GM23338 (cell line): Measurements from ENCODE around the gene CHRNA7. TPM values are rescaled to one million over a fixed set of nuclear protein-coding genes. Genes with fewer than 3 reads are reported as not detected.

Experiments used
- ATAC-seq: fragments of 200-7000 bp; cut with Tn5 transposase; 3 replicates; pipeline ENCODE4 v1.9.1; 2020
- DNase-seq: peaks from one replicate; pipeline ENCODE4 v3.0.0-alpha.2; 2015; ENCODE audit warnings: low spot score
- H2AFZ ChIP-seq: fragments of 200-600 bp; sonication (generic); 2 replicates; pipeline ENCODE4 v1.8.0; 2016; ENCODE audit warnings: antibody characterized with exemption, mild to moderate bottlenecking, moderate library complexity
- H3F3A ChIP-seq: fragments of 200-600 bp; sonication (generic); replicated peaks from 2 replicates; pipeline ENCODE4 v1.8.0; 2017; ENCODE audit warnings: antibody characterized with exemption, mixed run types, low read depth
- H3K27ac ChIP-seq: fragments of 200-600 bp; sonication (generic); 2 replicates; pipeline ENCODE4 v1.6.1; 2016; ENCODE audit warnings: low read depth
- H3K27me3 ChIP-seq: fragments of 200-600 bp; sonication (generic); 2 replicates; pipeline ENCODE4 v1.8.0; 2016; ENCODE audit warnings: mild to moderate bottlenecking, mixed run types, moderate library complexity; ENCODE audit not compliant: insufficient read depth
- H3K36me3 ChIP-seq: fragments of 200-600 bp; sonication (generic); 2 replicates; pipeline ENCODE4 v1.8.0; 2016; ENCODE audit warnings: mild to moderate bottlenecking; ENCODE audit not compliant: insufficient read depth
- H3K4me1 ChIP-seq: fragments of 200-600 bp; sonication (generic); 2 replicates; pipeline ENCODE4 v1.8.0; 2016; ENCODE audit warnings: mild to moderate bottlenecking, moderate library complexity; ENCODE audit not compliant: insufficient read depth
- H3K4me2 ChIP-seq: fragments of 200-600 bp; sonication (generic); 2 replicates; pipeline ENCODE4 v1.7.1; 2017; ENCODE audit warnings: mixed run types
- H3K4me3 ChIP-seq: fragments of 200-600 bp; sonication (generic); 2 replicates; pipeline ENCODE4 v1.6.1; 2016; ENCODE audit warnings: mixed run types
- H3K79me2 ChIP-seq: fragments of 200-600 bp; sonication (generic); replicated peaks from 2 replicates; pipeline ENCODE4 v1.8.0; 2017; ENCODE audit warnings: mild to moderate bottlenecking; ENCODE audit not compliant: insufficient read depth
- H3K9me2 ChIP-seq: fragments of 200-600 bp; sonication (generic); 2 replicates; pipeline ENCODE4 v1.8.0; 2017; ENCODE audit not compliant: insufficient read depth
- H4K20me1 ChIP-seq: fragments of 200-600 bp; sonication (generic); replicated peaks from 2 replicates; pipeline ENCODE4 v1.8.0; 2017; ENCODE audit warnings: mild to moderate bottlenecking; ENCODE audit not compliant: insufficient read depth
- H3K27ac Mint-ChIP-seq: 2 replicates; pipeline ENCODE4 v1.8.0; 2020; ENCODE audit warnings: inconsistent platforms, mild to moderate bottlenecking, moderate library complexity, mixed read lengths
- H3K27me3 Mint-ChIP-seq: 3 replicates; pipeline ENCODE4 v1.8.0; 2022; ENCODE audit warnings: low read depth, mild to moderate bottlenecking, moderate library complexity, mixed read lengths, inconsistent platforms; ENCODE audit not compliant: insufficient read depth, poor library complexity
- H3K36me3 Mint-ChIP-seq: 3 replicates; pipeline ENCODE4 v1.8.0; 2021; ENCODE audit warnings: low read depth, mild to moderate bottlenecking, inconsistent platforms, moderate library complexity, mixed read lengths
- H3K4me1 Mint-ChIP-seq: 3 replicates; pipeline ENCODE4 v1.8.0; 2020; ENCODE audit warnings: mild to moderate bottlenecking, inconsistent platforms, mixed read lengths
- H3K4me3 Mint-ChIP-seq: 3 replicates; pipeline ENCODE4 v1.8.0; 2021; ENCODE audit warnings: moderate library complexity, mild to moderate bottlenecking, inconsistent platforms, mixed read lengths
- H3K9me3 Mint-ChIP-seq: 3 replicates; pipeline ENCODE4 v1.8.0; 2020; ENCODE audit warnings: moderate library complexity, mild to moderate bottlenecking, inconsistent platforms, mixed read lengths
- CREB1 ChIP-seq: fragments of 250-450 bp; sonication (Bioruptor Pico); IDR thresholded peaks from 2 replicates; pipeline ENCODE4 v1.5.0; 2020; ENCODE audit warnings: low read depth, mild to moderate bottlenecking, moderate library complexity
- CTCF ChIP-seq, 2 experiments: fragments of 200-600 bp in 1 of 2; sonication (generic) in 1 of 2; conservative IDR thresholded peaks; 2 replicates each; pipeline versions ENCODE4 v1.5.1 to v1.6.1; 2016 to 2017; ENCODE audit warnings: antibody characterized with exemption in 2 of 2, low read depth in 2 of 2, mild to moderate bottlenecking in 2 of 2, moderate library complexity in 1 of 2
- ETS1 ChIP-seq: IDR thresholded peaks from 2 replicates; pipeline ENCODE4 v1.6.1; 2016; ENCODE audit warnings: antibody characterized with exemption
- EZH2 ChIP-seq: fragments of 200-600 bp; sonication (generic); IDR thresholded peaks from one replicate; pipeline ENCODE4 v1.8.0; 2017; ENCODE audit warnings: antibody characterized with exemption, mild to moderate bottlenecking, low read depth; ENCODE audit not compliant: unreplicated experiment
- EZH2phosphoT487 ChIP-seq: fragments of 200-600 bp; sonication (generic); IDR thresholded peaks from one replicate; pipeline ENCODE4 v1.8.1; 2018; ENCODE audit warnings: antibody characterized with exemption; ENCODE audit not compliant: unreplicated experiment
- JUNB ChIP-seq: IDR thresholded peaks from one replicate; pipeline ENCODE4 v1.6.1; 2016; ENCODE audit warnings: antibody characterized with exemption; ENCODE audit not compliant: unreplicated experiment
- NANOG ChIP-seq: IDR thresholded peaks from 2 replicates; pipeline ENCODE4 v1.6.1; 2016; ENCODE audit warnings: antibody characterized with exemption, borderline replicate concordance
- REST ChIP-seq: IDR thresholded peaks from one replicate; pipeline ENCODE4 v1.6.1; 2018; ENCODE audit warnings: antibody characterized with exemption; ENCODE audit not compliant: unreplicated experiment
- STAT1 ChIP-seq: IDR thresholded peaks from one replicate; pipeline ENCODE4 v1.6.1; 2016; ENCODE audit warnings: antibody characterized with exemption; ENCODE audit not compliant: unreplicated experiment
- ZNF114 ChIP-seq: fragments of 250-450 bp; sonication (Bioruptor Pico); IDR thresholded peaks from 2 replicates; pipeline ENCODE4 v1.5.0; 2020; ENCODE audit warnings: mild to moderate bottlenecking, moderate library complexity
- ZNF331 ChIP-seq: fragments of 250-450 bp; sonication (Bioruptor Pico); IDR thresholded peaks from 2 replicates; pipeline ENCODE4 v1.5.0; 2020; ENCODE audit warnings: low read depth, mild to moderate bottlenecking, moderate library complexity
- long read RNA-seq: library from polyadenylated mRNA; unstranded; transcript quantifications from one replicate; pipeline ENCODE4 v2.0.0, GENCODE V29; 2020; ENCODE audit not compliant: unreplicated experiment
- polyA plus RNA-seq: library from polyadenylated mRNA; unstranded; fragments of >200 nt; fragmentation: Nextera tagmentation; extraction: Ambion mirVana; gene quantifications from 2 replicates; pipeline ENCODE4 v1.2.1, GENCODE V29; 2016
- total RNA-seq: library from RNA; depleted of rRNA; stranded (reverse); fragments of >200 nt; shearing (Covaris generic); gene quantifications from 2 replicates; pipeline ENCODE4 v1.2.3, GENCODE V29; 2014; rRNA removed
- TF ChIP-seq, protein P1 (sequence below): fragments of 250-450 bp; sonication (Bioruptor Pico); IDR thresholded peaks from 2 replicates; pipeline ENCODE4 v1.5.0; 2020; ENCODE audit warnings: mild to moderate bottlenecking, moderate library complexity

The CHRNA7 gene
- 5.1 and 8.2 TPM in 2 replicates for total RNA-seq
- polyA plus RNA-seq, result 3.8 and 4.6 TPM in 2 replicates
- long read RNA-seq, full-length matches to known transcripts, result 3 of 3 reads
- long read RNA-seq, partial matches to known transcripts, result 0 of 3 reads
- long read RNA-seq, other reads (novel, unspliced or antisense), result 0 of 3 reads

DNA sequence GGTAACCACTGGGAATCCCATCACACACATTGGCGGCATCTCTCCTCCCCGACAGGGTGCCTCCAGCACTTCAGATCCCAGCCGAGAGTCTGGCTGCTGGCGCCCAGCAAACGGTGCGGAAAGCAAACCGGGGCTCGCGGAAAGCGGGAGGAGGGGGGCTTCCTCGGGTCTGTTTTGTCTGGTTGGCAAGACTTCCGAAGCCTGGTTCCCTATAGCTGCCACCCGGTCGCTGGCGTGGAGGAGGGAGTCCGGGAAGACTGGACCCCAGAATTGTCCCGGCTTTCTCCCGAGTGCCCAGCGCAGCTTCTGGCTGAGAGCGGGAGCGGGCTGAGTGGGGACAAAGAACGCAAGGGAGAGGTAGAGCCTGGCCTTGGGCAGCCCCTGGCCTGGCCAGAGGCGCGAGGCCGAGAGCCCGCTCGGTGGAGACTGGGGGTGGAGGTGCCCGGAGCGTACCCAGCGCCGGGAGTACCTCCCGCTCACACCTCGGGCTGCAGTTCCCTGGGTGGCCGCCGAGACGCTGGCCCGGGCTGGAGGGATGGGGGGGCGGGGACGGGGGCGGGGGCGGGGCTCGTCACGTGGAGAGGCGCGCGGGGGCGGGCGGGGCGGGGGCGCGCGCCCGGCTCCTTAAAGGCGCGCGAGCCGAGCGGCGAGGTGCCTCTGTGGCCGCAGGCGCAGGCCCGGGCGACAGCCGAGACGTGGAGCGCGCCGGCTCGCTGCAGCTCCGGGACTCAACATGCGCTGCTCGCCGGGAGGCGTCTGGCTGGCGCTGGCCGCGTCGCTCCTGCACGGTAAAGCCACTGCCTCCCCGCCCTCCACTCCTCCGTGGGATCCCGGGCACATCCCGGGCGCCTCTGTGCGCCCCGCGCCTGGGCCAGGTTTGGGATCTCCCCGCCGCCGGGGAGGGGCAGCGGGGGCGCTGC is at the start of gene CHRNA7:
CHRNA7 (plus strand) TSS at position 654 of the 920 bp plus-strand sequence; CDS start at position 734, 80 bp downstream.
- Histone ChIP-seq H4K20me1 (0 out of 2 replicates have a peak, but pooled peaks cover 3% of the 10 kb centered on the region), H3K27ac (no peak within 1 kb of the TSS), H3K9me2 (no peaks in the 10 kb centered on the region), H3K36me3 (no peaks in the 10 kb centered on the region), H3K4me2 (peak within 1 kb of the TSS; percentile 97), H3F3A (no peaks in the 10 kb centered on the region), H3K4me3 (peak within 1 kb of the TSS; percentile 94), H3K4me1 (peaks cover 7% of the 10 kb centered on the region; the same call in 1 of the 2 replicates), H3K79me2 (no peaks in the 10 kb centered on the region), H2AFZ (peak within 1 kb of the TSS; percentile 100), H3K27me3 (peaks cover 33% of the 10 kb centered on the region)
- DNase-seq, result peak; percentile 86
- Mint-ChIP-seq H3K27ac (no peak within 1 kb of the TSS), H3K9me3 (no peaks in the 10 kb centered on the region), H3K36me3 (no peaks in the 10 kb centered on the region), H3K27me3 (peaks cover 18% of the 10 kb centered on the region), H3K4me1 (peaks cover 5% of the 10 kb centered on the region; the same call in 2 of the 3 replicates), H3K4me3 (peak within 1 kb of the TSS; percentile 84)
- ATAC-seq, result peak; percentile 86
- TF ChIP-seq ETS1 (no peak), JUNB (no peak), REST (no peak), STAT1 (no peak), ZNF331 (CRISPR knock-in tag) (no peak), ZNF114 (no peak), NANOG (no peak), EZH2 (peak; percentile 24), CREB1 (CRISPR knock-in tag) (no peak), EZH2phosphoT487 (no peak), CTCF (conservative IDR thresholded peaks at IDR 0.05; ENCODE audit: low read depth in 2 of 2) (no peak)
- TF ChIP-seq, protein P1, sequence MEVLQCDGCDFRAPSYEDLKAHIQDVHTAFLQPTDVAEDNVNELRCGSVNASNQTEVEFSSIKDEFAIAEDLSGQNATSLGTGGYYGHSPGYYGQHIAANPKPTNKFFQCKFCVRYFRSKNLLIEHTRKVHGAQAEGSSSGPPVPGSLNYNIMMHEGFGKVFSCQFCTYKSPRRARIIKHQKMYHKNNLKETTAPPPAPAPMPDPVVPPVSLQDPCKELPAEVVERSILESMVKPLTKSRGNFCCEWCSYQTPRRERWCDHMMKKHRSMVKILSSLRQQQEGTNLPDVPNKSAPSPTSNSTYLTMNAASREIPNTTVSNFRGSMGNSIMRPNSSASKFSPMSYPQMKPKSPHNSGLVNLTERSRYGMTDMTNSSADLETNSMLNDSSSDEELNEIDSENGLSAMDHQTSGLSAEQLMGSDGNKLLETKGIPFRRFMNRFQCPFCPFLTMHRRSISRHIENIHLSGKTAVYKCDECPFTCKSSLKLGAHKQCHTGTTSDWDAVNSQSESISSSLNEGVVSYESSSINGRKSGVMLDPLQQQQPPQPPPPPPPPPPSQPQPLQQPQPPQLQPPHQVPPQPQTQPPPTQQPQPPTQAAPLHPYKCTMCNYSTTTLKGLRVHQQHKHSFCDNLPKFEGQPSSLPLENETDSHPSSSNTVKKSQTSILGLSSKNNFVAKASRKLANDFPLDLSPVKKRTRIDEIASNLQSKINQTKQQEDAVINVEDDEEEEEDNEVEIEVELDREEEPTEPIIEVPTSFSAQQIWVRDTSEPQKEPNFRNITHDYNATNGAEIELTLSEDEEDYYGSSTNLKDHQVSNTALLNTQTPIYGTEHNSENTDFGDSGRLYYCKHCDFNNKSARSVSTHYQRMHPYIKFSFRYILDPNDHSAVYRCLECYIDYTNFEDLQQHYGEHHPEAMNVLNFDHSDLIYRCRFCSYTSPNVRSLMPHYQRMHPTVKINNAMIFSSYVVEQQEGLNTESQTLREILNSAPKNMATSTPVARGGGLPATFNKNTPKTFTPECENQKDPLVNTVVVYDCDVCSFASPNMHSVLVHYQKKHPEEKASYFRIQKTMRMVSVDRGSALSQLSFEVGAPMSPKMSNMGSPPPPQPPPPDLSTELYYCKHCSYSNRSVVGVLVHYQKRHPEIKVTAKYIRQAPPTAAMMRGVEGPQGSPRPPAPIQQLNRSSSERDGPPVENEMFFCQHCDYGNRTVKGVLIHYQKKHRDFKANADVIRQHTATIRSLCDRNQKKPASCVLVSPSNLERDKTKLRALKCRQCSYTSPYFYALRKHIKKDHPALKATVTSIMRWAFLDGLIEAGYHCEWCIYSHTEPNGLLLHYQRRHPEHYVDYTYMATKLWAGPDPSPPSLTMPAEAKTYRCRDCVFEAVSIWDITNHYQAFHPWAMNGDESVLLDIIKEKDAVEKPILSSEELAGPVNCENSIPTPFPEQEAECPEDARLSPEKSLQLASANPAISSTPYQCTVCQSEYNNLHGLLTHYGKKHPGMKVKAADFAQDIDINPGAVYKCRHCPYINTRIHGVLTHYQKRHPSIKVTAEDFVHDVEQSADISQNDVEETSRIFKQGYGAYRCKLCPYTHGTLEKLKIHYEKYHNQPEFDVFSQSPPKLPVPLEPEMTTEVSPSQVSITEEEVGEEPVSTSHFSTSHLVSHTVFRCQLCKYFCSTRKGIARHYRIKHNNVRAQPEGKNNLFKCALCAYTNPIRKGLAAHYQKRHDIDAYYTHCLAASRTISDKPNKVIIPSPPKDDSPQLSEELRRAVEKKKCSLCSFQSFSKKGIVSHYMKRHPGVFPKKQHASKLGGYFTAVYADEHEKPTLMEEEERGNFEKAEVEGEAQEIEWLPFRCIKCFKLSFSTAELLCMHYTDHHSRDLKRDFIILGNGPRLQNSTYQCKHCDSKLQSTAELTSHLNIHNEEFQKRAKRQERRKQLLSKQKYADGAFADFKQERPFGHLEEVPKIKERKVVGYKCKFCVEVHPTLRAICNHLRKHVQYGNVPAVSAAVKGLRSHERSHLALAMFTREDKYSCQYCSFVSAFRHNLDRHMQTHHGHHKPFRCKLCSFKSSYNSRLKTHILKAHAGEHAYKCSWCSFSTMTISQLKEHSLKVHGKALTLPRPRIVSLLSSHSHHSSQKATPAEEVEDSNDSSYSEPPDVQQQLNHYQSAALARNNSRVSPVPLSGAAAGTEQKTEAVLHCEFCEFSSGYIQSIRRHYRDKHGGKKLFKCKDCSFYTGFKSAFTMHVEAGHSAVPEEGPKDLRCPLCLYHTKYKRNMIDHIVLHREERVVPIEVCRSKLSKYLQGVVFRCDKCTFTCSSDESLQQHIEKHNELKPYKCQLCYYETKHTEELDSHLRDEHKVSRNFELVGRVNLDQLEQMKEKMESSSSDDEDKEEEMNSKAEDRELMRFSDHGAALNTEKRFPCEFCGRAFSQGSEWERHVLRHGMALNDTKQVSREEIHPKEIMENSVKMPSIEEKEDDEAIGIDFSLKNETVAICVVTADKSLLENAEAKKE, result no peak
